Suprapubic skin (tissue), 3 donors: ENCODE data around the gene FAM107A.

Experiments used
- POLR2AphosphoS5 ChIP-seq, 3 donors: sonication (generic); formaldehyde crosslinking; IDR thresholded peaks; one replicate each; pipeline ENCODE4 v1.6.1; 2017; ENCODE audit warnings: antibody characterized with exemption in 3 of 3
- TF ChIP-seq, protein P1 (sequence below), 2 donors: fragments of 200-600 bp in 1 of 2; fragments of 450-650 bp in 1 of 2; sonication (generic) in 1 of 2; IDR thresholded peaks; one replicate each; pipeline ENCODE4 v1.5.1; 2016 to 2019; ENCODE audit warnings: antibody characterized with exemption in 2 of 2, mild to moderate bottlenecking in 1 of 2, moderate library complexity in 1 of 2

DNA sequence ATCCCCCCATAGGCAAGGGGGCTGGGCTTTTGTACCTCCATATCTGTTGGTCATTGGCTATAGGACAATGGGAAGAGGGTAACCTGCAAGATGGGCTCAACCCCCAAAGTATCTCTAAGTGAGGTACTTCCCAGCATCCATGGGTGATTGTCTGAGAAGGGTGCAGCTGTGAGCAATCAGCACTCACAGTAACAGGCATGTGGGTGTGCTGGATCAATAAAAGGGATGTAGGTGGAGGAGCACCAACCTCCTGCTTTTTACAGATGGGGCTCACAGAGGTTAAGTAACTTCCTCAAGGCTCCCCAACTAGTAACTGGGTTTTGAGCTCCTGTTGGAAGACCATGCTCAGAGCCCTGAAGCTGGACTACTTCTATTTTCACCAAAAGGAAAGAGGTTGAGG lies 26.4 kb upstream of the FAM107A start:
- TF ChIP-seq, protein P1, sequence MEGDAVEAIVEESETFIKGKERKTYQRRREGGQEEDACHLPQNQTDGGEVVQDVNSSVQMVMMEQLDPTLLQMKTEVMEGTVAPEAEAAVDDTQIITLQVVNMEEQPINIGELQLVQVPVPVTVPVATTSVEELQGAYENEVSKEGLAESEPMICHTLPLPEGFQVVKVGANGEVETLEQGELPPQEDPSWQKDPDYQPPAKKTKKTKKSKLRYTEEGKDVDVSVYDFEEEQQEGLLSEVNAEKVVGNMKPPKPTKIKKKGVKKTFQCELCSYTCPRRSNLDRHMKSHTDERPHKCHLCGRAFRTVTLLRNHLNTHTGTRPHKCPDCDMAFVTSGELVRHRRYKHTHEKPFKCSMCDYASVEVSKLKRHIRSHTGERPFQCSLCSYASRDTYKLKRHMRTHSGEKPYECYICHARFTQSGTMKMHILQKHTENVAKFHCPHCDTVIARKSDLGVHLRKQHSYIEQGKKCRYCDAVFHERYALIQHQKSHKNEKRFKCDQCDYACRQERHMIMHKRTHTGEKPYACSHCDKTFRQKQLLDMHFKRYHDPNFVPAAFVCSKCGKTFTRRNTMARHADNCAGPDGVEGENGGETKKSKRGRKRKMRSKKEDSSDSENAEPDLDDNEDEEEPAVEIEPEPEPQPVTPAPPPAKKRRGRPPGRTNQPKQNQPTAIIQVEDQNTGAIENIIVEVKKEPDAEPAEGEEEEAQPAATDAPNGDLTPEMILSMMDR (IDR thresholded peaks at IDR 0.05), result no peak
- TF ChIP-seq POLR2AphosphoS5 (IDR thresholded peaks at IDR 0.05), result no peak
